ENCODE measurements around the gene ANKRD13C. TPM values are rescaled to one million over a fixed set of nuclear protein-coding genes. Genes with fewer than 3 reads are reported as not detected.
"Not testable (repeated sequence)": the region's sequence is repeated elsewhere in the genome, so short reads cannot be mapped to it uniquely, and the experiment has no call there.

The ANKRD13C gene
- total RNA-seq, 1 experiment from 2014 or later = 34.4 TPM

- no peak overlapping the region for H3K4me3 ChIP-seq (ENCODE audit: insufficient read depth, low read depth, low read length)
- H3K36me3 ChIP-seq (replicated peaks; ENCODE audit: control insufficient read depth, insufficient read depth, low read length) = no peaks in the 10 kb centered on the region; the same call in 1 of the 2 replicates
- no peak for DNase-seq
- H3K27me3 ChIP-seq (ENCODE audit: control insufficient read depth, insufficient read depth, low read length) = no peaks in the 10 kb centered on the region
These were observed 5.9 kb downstream of the ANKRD13C start for GRCh38 chr1:70348399-70349165.

- H3K27me3 ChIP-seq (ENCODE audit: control insufficient read depth, insufficient read depth, low read length); DNase-seq; H3K4me3 ChIP-seq (ENCODE audit: insufficient read depth, low read depth, low read length); H3K36me3 ChIP-seq (replicated peaks; ENCODE audit: control insufficient read depth, insufficient read depth, low read length): not testable (repeated sequence)
These were observed 14.9 kb downstream of the ANKRD13C start for GRCh38 chr1:70339644-70340043.

- Histone ChIP-seq H3K36me3 (replicated peaks; ENCODE audit: control insufficient read depth, insufficient read depth, low read length) (no peaks in the 10 kb centered on the region; the same call in none of the 2 replicates), H3K4me3 (ENCODE audit: insufficient read depth, low read depth, low read length) (no peak overlapping the region), H3K27me3 (ENCODE audit: control insufficient read depth, insufficient read depth, low read length) (no peaks in the 10 kb centered on the region)
- no peak for DNase-seq
These were observed 18.5 kb downstream of the ANKRD13C start for GRCh38 chr1:70336050-70336449.

GRCh38 chr1:70334436-70334835 is 20.1 kb downstream of the ANKRD13C start:
- no peak overlapping the region for H3K4me3 ChIP-seq (ENCODE audit: insufficient read depth, low read depth, low read length)
- DNase-seq = no peak
- H3K27me3 ChIP-seq (ENCODE audit: control insufficient read depth, insufficient read depth, low read length) = no peaks in the 10 kb centered on the region
- H3K36me3 ChIP-seq (replicated peaks; ENCODE audit: control insufficient read depth, insufficient read depth, low read length) = no peaks in the 10 kb centered on the region; the same call in none of the 2 replicates

- DNase-seq = no peak
- H3K27me3 ChIP-seq (ENCODE audit: control insufficient read depth, insufficient read depth, low read length) = no peaks in the 10 kb centered on the region
- no peaks in the 10 kb centered on the region; the same call in none of the 2 replicates for H3K36me3 ChIP-seq (replicated peaks; ENCODE audit: control insufficient read depth, insufficient read depth, low read length)
- H3K4me3 ChIP-seq (ENCODE audit: insufficient read depth, low read depth, low read length) = no peak overlapping the region
These were observed 21.3 kb downstream of the ANKRD13C start for GRCh38 chr1:70333245-70333644.

- DNase-seq = no peak
- H3K36me3 ChIP-seq (replicated peaks; ENCODE audit: control insufficient read depth, insufficient read depth, low read length) = no peaks in the 10 kb centered on the region; the same call in none of the 2 replicates
- H3K27me3 ChIP-seq (ENCODE audit: control insufficient read depth, insufficient read depth, low read length) = no peaks in the 10 kb centered on the region
- no peak overlapping the region for H3K4me3 ChIP-seq (ENCODE audit: insufficient read depth, low read depth, low read length)
These were observed 22.6 kb downstream of the ANKRD13C start for GRCh38 chr1:70331962-70332361.

- H3K36me3 ChIP-seq (replicated peaks; ENCODE audit: control insufficient read depth, insufficient read depth, low read length) = peaks cover 1% of the 10 kb centered on the region; the same call in 1 of the 2 replicates
- no peaks in the 10 kb centered on the region for H3K27me3 ChIP-seq (ENCODE audit: control insufficient read depth, insufficient read depth, low read length)
- DNase-seq = no peak
- no peak overlapping the region for H3K4me3 ChIP-seq (ENCODE audit: insufficient read depth, low read depth, low read length)
These were observed 27.0 kb downstream of the ANKRD13C start for GRCh38 chr1:70327306-70328076.

GRCh38 chr1:70324683-70325082 is 29.8 kb downstream of the ANKRD13C start:
- no peak overlapping the region for H3K4me3 ChIP-seq (ENCODE audit: insufficient read depth, low read depth, low read length)
- no peaks in the 10 kb centered on the region for H3K27me3 ChIP-seq (ENCODE audit: control insufficient read depth, insufficient read depth, low read length)
- H3K36me3 ChIP-seq (replicated peaks; ENCODE audit: control insufficient read depth, insufficient read depth, low read length) = peaks cover 1% of the 10 kb centered on the region; the same call in 1 of the 2 replicates
- DNase-seq = no peak

- DNase-seq = no peak
- Histone ChIP-seq H3K27me3 (ENCODE audit: control insufficient read depth, insufficient read depth, low read length) (no peaks in the 10 kb centered on the region), H3K4me3 (ENCODE audit: insufficient read depth, low read depth, low read length) (no peak overlapping the region), H3K36me3 (replicated peaks; ENCODE audit: control insufficient read depth, insufficient read depth, low read length) (peaks cover 1% of the 10 kb centered on the region; the same call in 1 of the 2 replicates)
These were observed 34.8 kb downstream of the ANKRD13C start for GRCh38 chr1:70319750-70320149.

- peaks cover 1% of the 10 kb centered on the region for H3K36me3 ChIP-seq (replicated peaks; ENCODE audit: control insufficient read depth, insufficient read depth, low read length)
- DNase-seq = no peak
These were observed 36.3 kb downstream of the ANKRD13C start for GRCh38 chr1:70318191-70318590.

GRCh38 chr1:70317087-70317486 is 37.4 kb downstream of the ANKRD13C start:
- H3K4me3 ChIP-seq (ENCODE audit: insufficient read depth, low read depth, low read length) = no peak overlapping the region
- H3K36me3 ChIP-seq (replicated peaks; ENCODE audit: control insufficient read depth, insufficient read depth, low read length) = no peaks in the 10 kb centered on the region; the same call in 1 of the 2 replicates
- DNase-seq = no peak
- H3K27me3 ChIP-seq (ENCODE audit: control insufficient read depth, insufficient read depth, low read length) = no peaks in the 10 kb centered on the region

More at GRCh38 chr1:70318191-70318590, 36.3 kb downstream of the ANKRD13C start:
- H3K27me3 ChIP-seq (ENCODE audit: control insufficient read depth, insufficient read depth, low read length) = no peaks in the 10 kb centered on the region
- no peak overlapping the region for H3K4me3 ChIP-seq (ENCODE audit: insufficient read depth, low read depth, low read length)

GRCh38 chr1:70315782-70316181 is 38.7 kb downstream of the ANKRD13C start:
- H3K36me3 ChIP-seq (replicated peaks; ENCODE audit: control insufficient read depth, insufficient read depth, low read length) = no peaks in the 10 kb centered on the region; the same call in 1 of the 2 replicates
- DNase-seq = no peak
- no peaks in the 10 kb centered on the region for H3K27me3 ChIP-seq (ENCODE audit: control insufficient read depth, insufficient read depth, low read length)
- H3K4me3 ChIP-seq (ENCODE audit: insufficient read depth, low read depth, low read length) = no peak overlapping the region

- peak; percentile 9 for DNase-seq
- no peaks in the 10 kb centered on the region; the same call in 1 of the 2 replicates for H3K36me3 ChIP-seq (replicated peaks; ENCODE audit: control insufficient read depth, insufficient read depth, low read length)
These were observed 39.7 kb downstream of the ANKRD13C start for GRCh38 chr1:70314706-70315304.

GRCh38 chr1:70311369-70311768 is 43.2 kb downstream of the ANKRD13C start:
- H3K27me3 ChIP-seq (ENCODE audit: control insufficient read depth, insufficient read depth, low read length) = no peaks in the 10 kb centered on the region
- no peak overlapping the region for H3K4me3 ChIP-seq (ENCODE audit: insufficient read depth, low read depth, low read length)
- no peak for DNase-seq
- no peaks in the 10 kb centered on the region; the same call in 1 of the 2 replicates for H3K36me3 ChIP-seq (replicated peaks; ENCODE audit: control insufficient read depth, insufficient read depth, low read length)

More at GRCh38 chr1:70314706-70315304, 39.7 kb downstream of the ANKRD13C start:
- Histone ChIP-seq H3K4me3 (ENCODE audit: insufficient read depth, low read depth, low read length) (no peak overlapping the region), H3K27me3 (ENCODE audit: control insufficient read depth, insufficient read depth, low read length) (no peaks in the 10 kb centered on the region)

Measured in H7 (cell line).